ENCODE results near the gene PPARD.

- peak; percentile 35; the same call in 1 of the 2 replicates for TF ChIP-seq CTCF (conservative IDR thresholded peaks at IDR 0.05; ENCODE audit: low read length)
- TF ChIP-seq EZH2phosphoT487 (IDR thresholded peaks at IDR 0.05; ENCODE audit: borderline replicate concordance, low read depth, low read length) = no peak
Measured at GRCh38 chr6:35386989-35387388, 44.6 kb downstream of the PPARD start.

Measured in OCI-LY7 (cell line).